Measurements from ENCODE around the gene SAMD3. TPM values are rescaled to one million over a fixed set of nuclear protein-coding genes. Genes with fewer than 3 reads are reported as not detected.

The SAMD3 gene
- total RNA-seq, 1 experiment from 2014 or later = not detected

DNA sequence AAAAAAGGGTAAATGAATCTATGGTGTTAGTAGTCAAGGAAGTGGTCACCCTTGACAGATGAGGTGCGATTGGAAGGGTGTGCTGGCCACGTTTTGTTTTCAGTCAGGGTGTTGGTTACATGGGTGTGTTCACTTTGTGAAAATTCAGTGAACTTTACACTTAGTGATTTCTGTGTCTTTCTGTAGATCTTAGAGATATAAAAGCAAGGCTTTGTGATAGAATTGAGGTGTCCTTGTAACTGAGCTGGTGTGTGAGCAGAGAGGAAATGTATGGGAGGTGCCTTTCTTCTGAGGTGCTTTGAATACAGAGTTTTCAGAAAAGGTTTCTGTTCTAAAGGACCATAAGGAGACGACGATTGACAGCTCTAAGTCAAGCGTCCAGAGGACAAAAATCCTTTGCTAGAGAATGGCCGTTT lies 90.5 kb downstream of the SAMD3 start:
- in situ Hi-C loops (cut with HindIII; ENCODE audit: low pct_unique_long_range_greater_than_20kb, low sequenced_read_pairs) (no loop called here), intact Hi-C loops (cut with micrococcal nuclease; ENCODE audit: unreplicated experiment) (no loop called here)
- TF ChIP-seq, protein P1, sequence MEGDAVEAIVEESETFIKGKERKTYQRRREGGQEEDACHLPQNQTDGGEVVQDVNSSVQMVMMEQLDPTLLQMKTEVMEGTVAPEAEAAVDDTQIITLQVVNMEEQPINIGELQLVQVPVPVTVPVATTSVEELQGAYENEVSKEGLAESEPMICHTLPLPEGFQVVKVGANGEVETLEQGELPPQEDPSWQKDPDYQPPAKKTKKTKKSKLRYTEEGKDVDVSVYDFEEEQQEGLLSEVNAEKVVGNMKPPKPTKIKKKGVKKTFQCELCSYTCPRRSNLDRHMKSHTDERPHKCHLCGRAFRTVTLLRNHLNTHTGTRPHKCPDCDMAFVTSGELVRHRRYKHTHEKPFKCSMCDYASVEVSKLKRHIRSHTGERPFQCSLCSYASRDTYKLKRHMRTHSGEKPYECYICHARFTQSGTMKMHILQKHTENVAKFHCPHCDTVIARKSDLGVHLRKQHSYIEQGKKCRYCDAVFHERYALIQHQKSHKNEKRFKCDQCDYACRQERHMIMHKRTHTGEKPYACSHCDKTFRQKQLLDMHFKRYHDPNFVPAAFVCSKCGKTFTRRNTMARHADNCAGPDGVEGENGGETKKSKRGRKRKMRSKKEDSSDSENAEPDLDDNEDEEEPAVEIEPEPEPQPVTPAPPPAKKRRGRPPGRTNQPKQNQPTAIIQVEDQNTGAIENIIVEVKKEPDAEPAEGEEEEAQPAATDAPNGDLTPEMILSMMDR (IDR thresholded peaks at IDR 0.05) = no peak
- no peak for TF ChIP-seq SIN3A (IDR thresholded peaks at IDR 0.05; ENCODE audit: borderline replicate concordance, insufficient read depth, low read depth, low read length)
- no peak for TF ChIP-seq TCF7L2 (IDR thresholded peaks at IDR 0.05; ENCODE audit: low read depth, low read length)
- TF ChIP-seq POLR2AphosphoS5 (IDR thresholded peaks at IDR 0.05; ENCODE audit: low read depth, low read length) = no peak
- TF ChIP-seq, protein P2, sequence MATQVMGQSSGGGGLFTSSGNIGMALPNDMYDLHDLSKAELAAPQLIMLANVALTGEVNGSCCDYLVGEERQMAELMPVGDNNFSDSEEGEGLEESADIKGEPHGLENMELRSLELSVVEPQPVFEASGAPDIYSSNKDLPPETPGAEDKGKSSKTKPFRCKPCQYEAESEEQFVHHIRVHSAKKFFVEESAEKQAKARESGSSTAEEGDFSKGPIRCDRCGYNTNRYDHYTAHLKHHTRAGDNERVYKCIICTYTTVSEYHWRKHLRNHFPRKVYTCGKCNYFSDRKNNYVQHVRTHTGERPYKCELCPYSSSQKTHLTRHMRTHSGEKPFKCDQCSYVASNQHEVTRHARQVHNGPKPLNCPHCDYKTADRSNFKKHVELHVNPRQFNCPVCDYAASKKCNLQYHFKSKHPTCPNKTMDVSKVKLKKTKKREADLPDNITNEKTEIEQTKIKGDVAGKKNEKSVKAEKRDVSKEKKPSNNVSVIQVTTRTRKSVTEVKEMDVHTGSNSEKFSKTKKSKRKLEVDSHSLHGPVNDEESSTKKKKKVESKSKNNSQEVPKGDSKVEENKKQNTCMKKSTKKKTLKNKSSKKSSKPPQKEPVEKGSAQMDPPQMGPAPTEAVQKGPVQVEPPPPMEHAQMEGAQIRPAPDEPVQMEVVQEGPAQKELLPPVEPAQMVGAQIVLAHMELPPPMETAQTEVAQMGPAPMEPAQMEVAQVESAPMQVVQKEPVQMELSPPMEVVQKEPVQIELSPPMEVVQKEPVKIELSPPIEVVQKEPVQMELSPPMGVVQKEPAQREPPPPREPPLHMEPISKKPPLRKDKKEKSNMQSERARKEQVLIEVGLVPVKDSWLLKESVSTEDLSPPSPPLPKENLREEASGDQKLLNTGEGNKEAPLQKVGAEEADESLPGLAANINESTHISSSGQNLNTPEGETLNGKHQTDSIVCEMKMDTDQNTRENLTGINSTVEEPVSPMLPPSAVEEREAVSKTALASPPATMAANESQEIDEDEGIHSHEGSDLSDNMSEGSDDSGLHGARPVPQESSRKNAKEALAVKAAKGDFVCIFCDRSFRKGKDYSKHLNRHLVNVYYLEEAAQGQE (IDR thresholded peaks at IDR 0.05; ENCODE audit: insufficient read depth in 1 of 2, low read depth in 2 of 2, low read length in 1 of 2) = no peak
- ATAC-seq (no peak), DNase-seq (ENCODE audit: low read depth, low spot score) (no peak)
- H3K4me1 ChIP-seq (ENCODE audit: control insufficient read depth, insufficient read depth, low read length) = no peaks in the 10 kb centered on the region
- no peaks in the 10 kb centered on the region for H3K27me3 ChIP-seq (ENCODE audit: control insufficient read depth, insufficient read depth, low read length)
- no peak overlapping the region for H3K4me3 ChIP-seq (ENCODE audit: low read depth in 2 of 2, low read length in 2 of 2)
- ChIA-PET CTCF (no interaction called here), POLR2A (no interaction called here)
- no peak overlapping the region for H3K27ac ChIP-seq (ENCODE audit: low read length)
- BruUV-seq (replicated peaks) = no TSS peak
- H3K36me3 ChIP-seq (ENCODE audit: control insufficient read depth, insufficient read depth, low read length) = no peaks in the 10 kb centered on the region
- no peaks in the 10 kb centered on the region for H3K9me3 ChIP-seq (ENCODE audit: control insufficient read depth, insufficient read depth, low read depth, low read length)

DNA sequence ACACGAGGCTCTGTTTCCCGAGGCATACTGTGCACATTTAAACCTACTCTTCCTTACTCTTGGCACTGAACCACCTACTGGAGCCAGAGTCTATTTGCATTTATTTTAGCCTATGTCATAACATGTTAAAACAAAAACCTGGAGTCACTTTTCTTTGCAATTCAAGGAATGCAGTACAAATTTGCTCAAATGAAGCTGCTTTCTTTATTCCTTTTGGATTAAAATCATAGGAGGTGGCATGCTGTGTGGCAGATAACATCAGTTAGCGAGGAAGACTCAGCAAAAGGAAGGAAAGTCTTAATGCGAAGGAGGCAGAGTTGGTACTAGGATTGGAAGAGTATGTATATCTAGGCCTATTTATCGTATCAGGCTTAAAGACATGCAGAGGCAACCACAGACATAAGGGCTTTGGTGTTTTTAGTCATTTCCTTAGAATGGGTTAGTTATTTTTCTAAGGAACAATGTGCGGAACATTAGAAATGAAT lies 92.9 kb downstream of the SAMD3 start:
- intact Hi-C loops (cut with micrococcal nuclease; ENCODE audit: unreplicated experiment) = no loop called here
- Histone ChIP-seq H3K27me3 (ENCODE audit: control insufficient read depth, insufficient read depth, low read length) (no peaks in the 10 kb centered on the region), H3K4me3 (ENCODE audit: low read depth in 2 of 2, low read length in 2 of 2) (no peak overlapping the region), H3K9me3 (ENCODE audit: control insufficient read depth, insufficient read depth, low read depth, low read length) (no peaks in the 10 kb centered on the region), H3K36me3 (ENCODE audit: control insufficient read depth, insufficient read depth, low read length) (no peaks in the 10 kb centered on the region), H3K27ac (ENCODE audit: low read length) (no peak overlapping the region), H3K4me1 (ENCODE audit: control insufficient read depth, insufficient read depth, low read length) (no peaks in the 10 kb centered on the region)
- ChIA-PET CTCF (no interaction called here), POLR2A (no interaction called here)
- in situ Hi-C loops (cut with HindIII; ENCODE audit: low pct_unique_long_range_greater_than_20kb, low sequenced_read_pairs) = no loop called here
- no peak for ATAC-seq
- no TSS peak for BruUV-seq (replicated peaks)
- DNase-seq (ENCODE audit: low read depth, low spot score) = no peak
- TF ChIP-seq TCF7L2 (IDR thresholded peaks at IDR 0.05; ENCODE audit: low read depth, low read length) = no peak
- TF ChIP-seq, protein P2 (IDR thresholded peaks at IDR 0.05; ENCODE audit: insufficient read depth in 1 of 2, low read depth in 2 of 2, low read length in 1 of 2) = no peak
- TF ChIP-seq, protein P1 (IDR thresholded peaks at IDR 0.05) = no peak
- TF ChIP-seq POLR2AphosphoS5 (IDR thresholded peaks at IDR 0.05; ENCODE audit: low read depth, low read length) = no peak
- TF ChIP-seq SIN3A (IDR thresholded peaks at IDR 0.05; ENCODE audit: borderline replicate concordance, insufficient read depth, low read depth, low read length) = no peak

Data from Panc1 (cell line).